HG03108 (cell line): Measurements from ENCODE around the gene VAMP4.

ENCODE experiments used
- ATAC-seq: cut with Tn5 transposase; IDR thresholded peaks from one replicate; pipeline ENCODE4 v1.9.1; 2021; ENCODE audit warnings: moderate library complexity; ENCODE audit not compliant: unreplicated experiment

VAMP4 gene

GRCh38 chr1:171654201-171654941 lies 87.5 kb downstream of the VAMP4 start:
- ATAC-seq = no peak

GRCh38 chr1:171653796-171654195 lies 88.1 kb downstream of the VAMP4 start:
- ATAC-seq = no peak

GRCh38 chr1:171652234-171652822 lies 89.5 kb downstream of the VAMP4 start, which contains the start of gene MYOC:
MYOC (minus strand) TSS chr1:171652688; CDS start chr1:171652611, 77 bp downstream.
- ATAC-seq = no peak
